ENCODE measurements around the gene FANCC. TPM values are rescaled to one million over a fixed set of nuclear protein-coding genes. Genes with fewer than 3 reads are reported as not detected.

FANCC gene
- total and polyA plus RNA-seq, 2 of the 8 experiments (the other 6 are each of a cell fraction or from before 2014, with no cell fraction given), result 7.8 to 15.2 TPM

DNA sequence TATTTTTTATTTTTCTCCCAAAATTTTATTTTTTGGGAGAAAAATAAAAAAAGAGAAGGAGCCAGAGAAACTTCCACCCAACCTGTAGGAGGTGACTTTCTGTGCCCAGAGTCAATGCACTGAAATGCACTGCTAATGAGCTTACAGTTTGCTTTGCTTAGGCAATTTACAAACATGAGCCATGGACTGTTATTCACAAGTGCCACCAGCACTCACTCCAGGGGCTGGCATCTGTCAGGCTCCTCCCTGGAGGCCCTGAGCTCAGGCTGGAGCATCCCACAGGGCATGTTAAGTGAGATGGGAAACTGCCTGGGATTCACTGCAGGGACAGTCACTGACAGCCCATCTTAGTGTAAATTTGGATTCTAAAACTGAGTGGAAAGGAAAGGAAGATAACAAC is 74.9 kb downstream of the FANCC start:
- Histone ChIP-seq H3K23ac (ENCODE audit: insufficient read length) (no peak overlapping the region), H2BK5ac (ENCODE audit: low read depth, low read length) (no peak overlapping the region), H3K4ac (replicated peaks; ENCODE audit: insufficient read length, low read depth, low read length) (no peak overlapping the region), H3K27me3 (replicated peaks in 1 of 4; ENCODE audit: control insufficient read depth in 3 of 4, extremely low read depth in 1 of 4, insufficient read depth in 3 of 4, low read length in 3 of 4) (no peaks in the 10 kb centered on the region), H4K20me1 (replicated peaks in 1 of 2; ENCODE audit: control insufficient read depth in 1 of 2, insufficient read depth in 2 of 2, low read length in 2 of 2) (no peaks in the 10 kb centered on the region), H3K4me3 (ENCODE audit: extremely low read depth in 1 of 4, insufficient read depth in 2 of 4, low read depth in 3 of 4, low read length in 4 of 4) (no peak overlapping the region), H3K4me2 (ENCODE audit: insufficient read depth in 1 of 2, low read depth in 2 of 2, low read length in 2 of 2) (no peak overlapping the region), H2BK15ac (ENCODE audit: low read length) (no peak overlapping the region), H2BK120ac (replicated peaks; ENCODE audit: low read depth, low read length) (no peak overlapping the region), H2AK5ac (ENCODE audit: low read depth, low read length) (no peak overlapping the region), H3K36me3 (ENCODE audit: control insufficient read depth in 2 of 4, insufficient read depth in 4 of 4, low read length in 3 of 4) (peaks cover 0 to 3% (median 0%) of the 10 kb centered on the region in 4 experiments; a peak in 1 of 8 replicates), H3K27ac (ENCODE audit: low read depth, low read length) (no peak overlapping the region), H3K14ac (ENCODE audit: insufficient read length) (no peak overlapping the region), H3K79me2 (ENCODE audit: control insufficient read depth in 1 of 2, insufficient read depth in 2 of 2, low read length in 2 of 2) (no peaks in the 10 kb centered on the region), H3K9ac (replicated peaks in 1 of 4; ENCODE audit: extremely low read depth in 1 of 4, low read depth in 3 of 4, low read length in 3 of 4) (no peak overlapping the region), H2AFZ (ENCODE audit: low read length) (no peak overlapping the region), H3K9me3 (ENCODE audit: insufficient read depth in 2 of 2, low read depth in 1 of 2, low read length in 1 of 2) (no peaks in the 10 kb centered on the region), H3K4me1 (replicated peaks in 1 of 4; ENCODE audit: control insufficient read depth in 3 of 4, insufficient read depth in 4 of 4, low read length in 3 of 4) (no peaks in the 10 kb centered on the region), H3K23me2 (ENCODE audit: low read depth, low read length) (no peaks in the 10 kb centered on the region), H3K79me1 (ENCODE audit: low read depth, low read length) (no peaks in the 10 kb centered on the region), H3K18ac (ENCODE audit: extremely low read depth, low read length) (no peak overlapping the region), H2BK12ac (ENCODE audit: low read depth, low read length) (no peak overlapping the region), H3K56ac (replicated peaks; ENCODE audit: insufficient read length, low read depth, low read length) (no peak overlapping the region), H4K8ac (ENCODE audit: extremely low read depth, insufficient read depth, low read length) (no peak overlapping the region), H4K91ac (replicated peaks; ENCODE audit: insufficient read length, low read length) (no peak overlapping the region), H2BK20ac (ENCODE audit: low read length) (no peak overlapping the region), H4K5ac (ENCODE audit: insufficient read length, low read depth, low read length) (no peak overlapping the region)
- DNase-seq (ENCODE audit: low read depth in 1 of 2, low spot score in 2 of 2) (no peak), FAIRE-seq (no peak)
- POLR2A ChIA-PET (ENCODE audit: partially characterized antibody), result no interaction called here
- CTCF ChIA-PET (ENCODE audit: partially characterized antibody), result interaction anchor here (1.0 to 1.5 kb wide), 6 partner anchors 9 to 879 kb away, joined by 3 to 4 read pairs (median 3); no protein-coding TSS in a partner anchor
- TF ChIP-seq CEBPB (IDR thresholded peaks at IDR 0.05; ENCODE audit: low read depth, low read length) (no peak), RFX5 (IDR thresholded peaks at IDR 0.05; ENCODE audit: borderline replicate concordance, low read depth, low read length) (no peak), BCL11A (IDR thresholded peaks at IDR 0.05; ENCODE audit: low read depth in 2 of 2, low read length in 2 of 2) (no peak)
